ENCODE data around the gene FAM229B.

GRCh38 chr6:112043032-112044007, 44.1 kb upstream of the FAM229B start:
- TF ChIP-seq CTCF (IDR thresholded peaks at IDR 0.05) (peak; percentile 83 to 96 (median 93)), POLR2A (IDR thresholded peaks at IDR 0.05) (peak in 1 of 4 donors; percentile 40)

Measured in esophagus squamous epithelium (tissue), 4 donors.